Measurements from ENCODE around the gene ATXN7L1.
"Not testable (repeated sequence)": the region's sequence is repeated elsewhere in the genome, so short reads cannot be mapped to it uniquely, and the experiment has no call there.

Gene ATXN7L1

DNA sequence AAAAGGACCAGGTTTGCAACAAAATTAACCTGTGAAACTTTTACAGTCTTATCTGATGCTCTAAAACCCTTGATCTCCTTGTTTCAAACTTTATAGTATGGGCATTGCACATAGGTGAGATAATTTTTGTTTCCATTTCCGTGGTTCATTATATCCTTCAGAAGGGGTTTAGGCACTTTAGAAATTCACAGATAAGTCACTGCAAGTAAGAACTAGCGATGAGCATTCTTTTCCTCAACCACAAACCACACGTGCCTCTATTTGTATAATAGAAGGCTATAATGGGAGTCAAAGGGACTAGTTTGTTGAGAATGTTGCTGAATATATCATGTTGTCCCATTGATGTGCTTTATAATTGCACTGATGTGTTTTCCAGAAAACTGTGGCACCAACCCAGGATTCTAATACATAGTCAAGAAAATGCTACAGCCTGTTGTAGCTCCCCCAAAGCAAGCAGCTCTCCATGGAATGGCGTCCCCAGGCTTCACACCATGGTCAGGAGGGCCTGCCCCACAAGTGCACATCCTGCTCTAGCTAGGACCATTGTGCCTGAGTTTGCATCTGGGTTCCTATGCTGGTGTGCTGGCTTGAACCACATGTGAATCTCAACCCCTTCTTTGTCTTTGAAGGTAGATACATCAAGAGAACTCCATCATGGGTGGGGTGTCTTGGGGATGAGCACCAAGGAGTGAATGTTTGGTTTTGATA lies 14.0 kb upstream of the ATXN7L1 start:
- no peak for DNase-seq (ENCODE audit: low spot score)

GRCh38 chr7:105887569-105888189 lies 11.3 kb upstream of the ATXN7L1 start:
- DNase-seq (ENCODE audit: low spot score): no peak

DNA sequence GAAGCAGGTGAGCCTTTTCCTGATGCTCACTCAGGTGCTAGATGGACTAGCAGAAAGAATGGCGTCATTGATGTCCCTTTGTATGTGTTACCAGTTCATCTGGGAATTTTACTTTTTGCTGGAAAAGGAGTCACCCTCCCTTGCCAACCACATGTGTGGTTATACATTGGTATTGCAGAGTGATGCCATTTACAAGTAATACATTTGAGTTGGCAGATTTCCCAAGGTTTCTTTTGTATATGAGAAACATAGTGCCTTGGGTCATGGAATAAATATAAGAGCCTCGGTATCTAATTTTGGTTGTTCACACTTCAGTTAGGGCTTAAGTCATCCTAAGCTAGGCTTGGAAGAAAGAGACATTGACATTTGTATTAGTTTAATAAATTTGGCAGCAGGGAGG lies 10.4 kb upstream of the ATXN7L1 start:
- DNase-seq (ENCODE audit: low spot score): no peak

- no peak for DNase-seq (ENCODE audit: low spot score)
Measured at GRCh38 chr7:105885387-105886111, 9.2 kb upstream of the ATXN7L1 start.

GRCh38 chr7:105883179-105883578 lies 6.8 kb upstream of the ATXN7L1 start:
- not testable (repeated sequence) for DNase-seq (ENCODE audit: low spot score)

DNA sequence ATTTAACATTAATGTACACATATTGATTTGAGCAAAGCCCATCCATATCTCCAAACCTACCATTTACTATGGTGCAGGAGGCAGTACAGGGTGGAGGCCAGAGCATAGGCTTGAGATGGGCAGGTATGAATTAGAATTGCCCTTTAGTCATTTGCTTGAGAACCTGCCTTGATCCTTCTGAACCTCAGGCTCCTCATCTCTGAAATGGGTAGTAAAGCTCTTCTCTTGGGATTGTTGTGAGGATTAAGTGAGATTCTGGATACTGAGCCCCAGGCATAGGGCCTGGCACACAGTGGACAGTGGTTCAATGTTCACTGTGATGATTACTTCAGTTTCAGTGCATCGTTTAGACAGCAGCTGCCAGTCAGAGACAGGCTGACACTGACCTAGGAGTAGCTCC lies 5.0 kb upstream of the ATXN7L1 start:
- no peak for DNase-seq (ENCODE audit: low spot score)

GRCh38 chr7:105880571-105881330 lies 4.4 kb upstream of the ATXN7L1 start:
- DNase-seq (ENCODE audit: low spot score): no peak

DNA sequence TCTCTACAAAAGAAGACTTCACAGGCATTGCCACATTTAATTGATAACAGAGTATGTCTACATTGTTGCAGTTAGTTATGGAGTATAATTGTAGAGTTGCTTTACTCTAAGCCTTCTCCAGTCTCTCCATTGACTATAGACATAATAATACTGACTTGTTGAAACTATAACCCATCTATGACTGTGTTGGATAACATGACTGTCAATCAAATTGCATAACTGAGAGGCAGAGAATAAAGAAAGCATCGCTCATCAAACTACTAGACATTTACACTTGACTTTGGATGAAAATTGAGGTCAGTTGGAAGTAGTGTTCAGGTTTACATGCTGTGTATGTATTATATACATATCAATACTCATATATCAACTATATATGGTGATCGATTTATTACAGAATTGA lies 3.4 kb upstream of the ATXN7L1 start:
- DNase-seq (ENCODE audit: low spot score): no peak

DNA sequence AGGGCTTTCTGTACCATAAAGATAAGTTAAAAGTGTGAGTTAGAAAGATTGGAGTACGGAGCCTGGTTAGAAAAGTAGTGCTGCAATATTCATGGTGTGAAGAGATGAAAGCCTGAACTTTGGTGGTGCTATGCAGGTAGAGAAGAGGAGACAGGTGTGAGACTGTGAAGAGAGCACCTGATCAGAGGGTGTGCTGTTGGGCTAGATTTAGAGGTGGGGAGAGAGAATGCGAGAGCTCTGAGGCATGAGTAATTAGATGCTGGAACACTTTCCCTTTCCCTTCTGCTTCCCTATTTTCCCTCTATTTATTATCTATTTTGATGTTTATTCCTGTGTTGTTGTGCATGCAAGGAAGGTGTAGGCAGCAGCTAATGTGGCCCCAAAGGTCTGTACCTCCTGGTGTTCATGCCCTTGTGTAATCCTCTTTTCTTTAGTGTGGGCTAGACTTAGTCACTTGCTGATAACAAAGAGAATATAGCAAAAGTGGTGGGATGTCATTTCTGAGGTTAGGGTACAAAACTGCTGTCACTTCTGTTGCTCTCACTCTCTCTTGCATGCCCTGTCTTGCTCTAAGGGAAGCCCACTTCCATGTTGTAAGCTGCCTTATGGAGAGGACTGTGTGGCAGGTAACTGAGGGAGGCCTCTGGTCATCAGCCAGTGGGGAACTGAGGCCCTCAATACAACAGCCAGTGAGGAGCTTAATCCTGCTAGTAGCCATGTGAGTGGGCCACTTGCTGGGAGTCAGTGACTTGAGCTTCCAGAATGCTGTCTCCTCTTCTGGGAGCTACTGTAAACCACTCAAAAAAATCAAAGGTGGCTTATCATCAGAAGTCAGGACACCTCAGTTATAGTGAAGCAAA lies 2.6 kb upstream of the ATXN7L1 start:
- DNase-seq (ENCODE audit: low spot score): no peak

GRCh38 chr7:105877736-105878135 lies 1.3 kb upstream of the ATXN7L1 start:
- no peak for DNase-seq (ENCODE audit: low spot score)

- no peak for DNase-seq (ENCODE audit: low spot score)
Measured at GRCh38 chr7:105876964-105877601, 684 bp upstream of the ATXN7L1 start.

GRCh38 chr7:105875505-105875904 lies 894 bp downstream of the ATXN7L1 start:
- DNase-seq (ENCODE audit: low spot score): no peak

- DNase-seq (ENCODE audit: low spot score): no peak
Measured at GRCh38 chr7:105874055-105874454, 2.3 kb downstream of the ATXN7L1 start.

- DNase-seq (ENCODE audit: low spot score): no peak
Measured at GRCh38 chr7:105872491-105872890, 3.9 kb downstream of the ATXN7L1 start.

GRCh38 chr7:105871142-105871541 lies 5.3 kb downstream of the ATXN7L1 start:
- DNase-seq (ENCODE audit: low spot score): no peak

DNA sequence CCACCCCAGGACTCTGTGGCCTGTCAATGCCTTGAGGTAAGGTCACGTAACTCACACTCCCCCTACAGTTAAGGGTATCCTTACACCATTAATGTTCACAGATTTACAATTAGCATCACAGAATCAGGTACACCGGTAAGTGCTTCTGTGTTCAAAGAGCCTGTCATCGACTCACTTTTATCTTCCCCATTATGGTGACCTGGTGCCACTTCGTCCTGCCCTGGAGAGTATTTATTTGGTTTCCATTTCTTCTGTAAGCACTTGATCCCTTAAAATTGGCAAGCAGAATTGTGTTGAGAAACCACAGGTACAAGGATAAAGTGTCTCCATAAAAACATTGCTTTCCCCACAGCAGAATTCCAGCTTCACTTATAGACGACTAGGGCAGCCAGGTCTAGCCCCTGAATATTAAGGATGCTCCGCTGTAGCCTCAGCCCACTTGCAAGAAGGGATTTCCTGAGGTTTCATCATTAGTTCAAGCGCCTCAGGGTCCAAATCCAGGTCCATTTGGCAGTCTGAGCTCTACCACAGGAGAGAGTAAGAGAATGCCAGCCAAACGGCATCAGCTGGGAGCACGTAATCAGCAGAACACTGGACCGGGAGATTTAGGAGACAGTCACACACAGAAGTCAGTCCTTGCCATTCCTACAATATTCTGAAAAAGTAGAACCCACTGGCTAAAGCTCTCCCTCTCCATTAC lies 10.1 kb downstream of the ATXN7L1 start:
- no peak for DNase-seq (ENCODE audit: low spot score)

GRCh38 chr7:105863876-105864275 lies 12.5 kb downstream of the ATXN7L1 start:
- DNase-seq (ENCODE audit: low spot score): no peak

DNA sequence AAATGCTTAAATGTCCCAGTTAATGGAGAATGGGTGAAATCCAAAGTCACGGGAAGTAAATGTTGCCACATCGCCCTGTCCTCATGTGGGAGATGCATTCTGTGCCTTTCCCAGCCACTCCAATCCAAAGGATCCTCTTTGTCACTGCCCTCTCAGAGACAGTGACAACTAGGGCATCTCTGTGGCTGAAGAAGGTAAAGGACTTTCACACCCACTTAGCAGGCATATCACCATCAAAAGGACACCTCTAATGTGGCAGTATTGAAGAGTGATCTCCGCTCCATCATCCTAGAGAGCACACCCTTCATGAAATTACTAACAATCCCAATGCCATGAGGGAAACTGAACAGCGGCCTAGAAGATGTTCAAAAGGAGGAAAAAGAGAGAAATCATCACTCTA lies 13.6 kb downstream of the ATXN7L1 start:
- no peak for DNase-seq (ENCODE audit: low spot score)

DNA sequence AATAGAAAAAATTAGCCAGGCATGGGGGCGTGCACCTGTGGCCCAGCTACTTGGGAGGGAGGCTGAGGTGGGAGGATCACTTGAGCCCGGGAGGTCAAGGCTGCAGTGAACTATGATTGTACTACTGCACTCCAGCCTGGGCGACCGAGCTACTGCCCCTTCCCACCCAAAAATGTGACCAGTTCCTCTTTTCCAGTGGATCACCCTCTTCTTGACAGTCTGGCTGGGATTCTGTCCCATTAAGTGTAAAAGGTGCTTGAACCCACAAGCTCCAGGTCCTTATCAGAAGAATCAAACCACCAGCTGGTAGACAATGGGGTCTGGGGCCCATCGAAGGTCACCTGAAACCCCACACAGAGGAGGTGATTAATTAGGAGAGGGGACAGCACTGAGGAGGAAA lies 14.1 kb downstream of the ATXN7L1 start:
- DNase-seq (ENCODE audit: low spot score): no peak

- no peak for DNase-seq (ENCODE audit: low spot score)
Measured at GRCh38 chr7:105861224-105861623, 15.2 kb downstream of the ATXN7L1 start.

Data from hematopoietic multipotent progenitor cell treated with erythropoietin and hydrocortisone succinate and interleukin-3 and kit ligand, for 17 days (in vitro differentiated cells).